B cell (primary cell): ENCODE results near the gene LRBA. TPM values are rescaled to one million over a fixed set of nuclear protein-coding genes. Genes with fewer than 3 reads are reported as not detected.

Experiments used
- ATAC-seq: fragments of 200-7000 bp; cut with Tn5 transposase; one replicate; pipeline ENCODE4 v1.10.0; 2021; ENCODE audit warnings: low read depth, mild to moderate bottlenecking, moderate number of reproducible peaks, moderate library complexity
- CTCF ChIA-PET: fragments of 350-600 bp; sonication (Branson Sonifier 250); formaldehyde crosslinking; loops from one replicate; lab custom pipeline; 2021; ENCODE audit warnings: antibody characterized with exemption, inconsistent platforms; lab: Charles Lee
- POLR2A ChIA-PET: fragments of 350-600 bp; sonication (Branson Sonifier 250); formaldehyde crosslinking; loops from one replicate; lab custom pipeline; 2021; ENCODE audit warnings: antibody characterized with exemption; lab: Charles Lee
- DNase-seq: peaks from one replicate; pipeline ENCODE4 v3.0.0; 2013
- H2AFZ ChIP-seq: 2 replicates; pipeline ENCODE4 v1.6.1; 2012; ENCODE audit warnings: mild to moderate bottlenecking, low read depth, low read length; ENCODE audit not compliant: insufficient read depth, poor library complexity, severe bottlenecking
- H3K27ac ChIP-seq, 2 donors: 1 replicate in 1 of 2; 2 replicates in 1 of 2; pipeline ENCODE4 v1.5.1; 2012 to 2013; ENCODE audit warnings: low read length in 2 of 2, mild to moderate bottlenecking in 2 of 2, moderate library complexity in 1 of 2
- H3K27me3 ChIP-seq, 4 experiments: fragments of 200-600 bp in 1 of 4; sonication (generic) in 1 of 4; replicated peaks in 1 of 4; 1 replicate in 2 of 4; 2 replicates in 2 of 4; pipeline versions ENCODE4 v1.6.1 to v1.7.0; 2013 to 2016; ENCODE audit warnings: low read length in 3 of 4, mild to moderate bottlenecking in 2 of 4, mixed read lengths in 1 of 4, moderate library complexity in 1 of 4; ENCODE audit not compliant: insufficient read depth in 4 of 4, control insufficient read depth in 3 of 4; ENCODE audit errors: control extremely low read depth in 1 of 4
- H3K36me3 ChIP-seq, 2 experiments: replicated peaks in 1 of 2; 1 replicate in 1 of 2; 2 replicates in 1 of 2; pipeline versions ENCODE4 v1.6.1 to v1.7.1; 2013; ENCODE audit warnings: low read length in 1 of 2; ENCODE audit not compliant: insufficient read depth in 2 of 2, control insufficient read depth in 1 of 2; ENCODE audit errors: control extremely low read depth in 1 of 2, extremely low read depth in 1 of 2
- H3K4me1 ChIP-seq, 2 donors: fragments of 200-600 bp in 1 of 2; sonication (generic) in 1 of 2; 1 replicate in 1 of 2; 2 replicates in 1 of 2; pipeline versions ENCODE4 v1.5.1 to v1.6.1; 2013 to 2017; ENCODE audit warnings: low read length in 2 of 2; ENCODE audit not compliant: control insufficient read depth in 2 of 2, insufficient read depth in 2 of 2
- H3K4me2 ChIP-seq: replicated peaks from 2 replicates; pipeline ENCODE3; 2012; ENCODE audit warnings: mild to moderate bottlenecking, low read depth, low read length; ENCODE audit not compliant: poor library complexity, severe bottlenecking
- H3K4me3 ChIP-seq, 5 experiments: fragments of 200-600 bp in 1 of 5; sonication (generic) in 1 of 5; 1 replicate in 3 of 5; 2 replicates in 2 of 5; pipeline versions ENCODE4 v1.5.1 to v1.7.0; 2011 to 2016; ENCODE audit warnings: low read length in 4 of 5, mild to moderate bottlenecking in 4 of 5, low read depth in 2 of 5, control low read depth in 1 of 5, moderate library complexity in 1 of 5; ENCODE audit not compliant: insufficient read depth in 1 of 5; ENCODE audit errors: control extremely low read depth in 1 of 5, extremely low read depth in 1 of 5
- H3K79me2 ChIP-seq: fragments of 200-600 bp; sonication (generic); one replicate; pipeline ENCODE4 v1.6.0; 2016; ENCODE audit warnings: low read length; ENCODE audit not compliant: control insufficient read depth, insufficient read depth
- H3K9ac ChIP-seq: fragments of 200-600 bp; sonication (generic); 2 replicates; pipeline ENCODE4 v1.6.1; 2017; ENCODE audit warnings: mild to moderate bottlenecking, low read length, moderate library complexity
- H3K9me3 ChIP-seq, 3 donors: one replicate each; pipeline versions ENCODE4 v1.6.1 to v1.7.1; 2013; ENCODE audit warnings: low read length in 2 of 3; ENCODE audit not compliant: control insufficient read depth in 2 of 3, insufficient read depth in 1 of 3; ENCODE audit errors: control extremely low read depth in 1 of 3
- H4K20me1 ChIP-seq: 2 replicates; pipeline ENCODE4 v1.6.0; 2012; ENCODE audit warnings: mild to moderate bottlenecking, low read length; ENCODE audit not compliant: insufficient read depth, control insufficient read depth, poor library complexity, severe bottlenecking
- H3K27ac Mint-ChIP-seq: one replicate; pipeline ENCODE4 v1.8.0; 2021; ENCODE audit warnings: mixed read lengths
- H3K27me3 Mint-ChIP-seq: one replicate; pipeline ENCODE4 v1.8.0; 2021; ENCODE audit warnings: mixed read lengths
- H3K4me1 Mint-ChIP-seq: one replicate; pipeline ENCODE4 v1.8.0; 2021; ENCODE audit warnings: mixed read lengths
- H3K4me3 Mint-ChIP-seq: one replicate; pipeline ENCODE4 v1.8.0; 2021; ENCODE audit warnings: mixed read lengths
- H3K9me3 Mint-ChIP-seq: one replicate; pipeline ENCODE4 v1.8.0; 2022; ENCODE audit warnings: mixed read lengths; ENCODE audit not compliant: insufficient read depth
- EZH2 ChIP-seq: IDR thresholded peaks from 2 replicates; pipeline ENCODE4 v1.6.1; 2012; ENCODE audit warnings: borderline replicate concordance, low read depth, mild to moderate bottlenecking, moderate library complexity, low read length; ENCODE audit not compliant: insufficient read depth, poor library complexity, severe bottlenecking
- WGBS: methylation state at CpG from one replicate; pipeline ENCODE4 v1.1.5; 2013; ENCODE audit warnings: missing lambda C conversion rate; ENCODE audit not compliant: insufficient coverage; 5-methylcytosine and 5-hydroxymethylcytosine counted together
- intact Hi-C: fragments of 100-400 bp; cut with micrococcal nuclease; formaldehyde crosslinking; loops from one replicate; pipeline ENCODE4 v1.10.0; 2022
- polyA plus RNA-seq: library from polyadenylated mRNA; depleted of rRNA; stranded (reverse); fragments of >200 nt; gene quantifications from 2 replicates; pipeline ENCODE4 v1.2.3, GENCODE V29; 2012
- total RNA-seq, 2 donors: library from RNA; stranded (reverse); fragments of 120-200 nt in 1 of 2; gene quantifications; 1 replicate in 1 of 2; 2 replicates in 1 of 2; pipeline versions ENCODE4 v1.2.3 to v1.2.4, GENCODE V29; 2013 to 2022
- TF ChIP-seq, protein P1 (sequence below): fragments of 200-600 bp; IDR thresholded peaks from one replicate; pipeline ENCODE4 v1.8.0; 2022; ENCODE audit warnings: antibody characterized with exemption, mild to moderate bottlenecking

LRBA gene
- total and polyA plus RNA-seq, 2 donors (not counting 1 experiment from before 2014, with no cell fraction given), result 17.5 to 86.7 TPM

DNA sequence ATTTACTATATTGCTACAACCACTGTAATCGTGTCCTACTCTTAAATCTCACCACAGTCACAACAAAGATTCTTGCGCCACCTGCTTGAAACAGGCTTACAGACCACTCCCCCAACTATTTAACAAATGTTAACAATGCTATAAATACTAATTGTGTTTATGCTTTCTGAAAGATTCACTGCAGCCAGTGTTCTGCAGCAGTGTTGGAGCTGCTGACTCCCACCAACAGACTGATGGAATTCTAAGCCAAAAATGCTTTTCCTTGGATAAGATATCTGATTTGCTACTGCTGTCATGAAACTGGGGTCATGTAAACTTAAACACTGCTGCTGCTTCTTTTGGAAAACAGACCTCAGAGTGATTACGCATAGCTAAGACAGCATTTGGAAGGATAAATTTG is 677.4 kb downstream of the LRBA start:
- Histone ChIP-seq H3K79me2 (no peaks in the 10 kb centered on the region), H3K4me1 (no peaks in the 10 kb centered on the region), H3K27ac (no peak overlapping the region), H3K4me2 (no peak overlapping the region), H3K9ac (no peak overlapping the region), H3K9me3 (peaks cover 0 to 3% (median 0%) of the 10 kb centered on the region in 3 donors), H2AFZ (no peak overlapping the region), H3K4me3 (no peak overlapping the region), H3K27me3 (no peaks in the 10 kb centered on the region), H4K20me1 (no peaks in the 10 kb centered on the region), H3K36me3 (peaks cover 0 to 10% of the 10 kb centered on the region in 2 experiments)
- ATAC-seq (no peak), DNase-seq (no peak)
- CTCF ChIA-PET, result no interaction called here
- no peaks in the 10 kb centered on the region for H3K27me3 Mint-ChIP-seq
- intact Hi-C loops, result no loop called here
- WGBS, result 100% methylated on average over 1 of the region's 3 CpGs
- H3K27ac Mint-ChIP-seq, result no peak overlapping the region
- TF ChIP-seq, protein P1, sequence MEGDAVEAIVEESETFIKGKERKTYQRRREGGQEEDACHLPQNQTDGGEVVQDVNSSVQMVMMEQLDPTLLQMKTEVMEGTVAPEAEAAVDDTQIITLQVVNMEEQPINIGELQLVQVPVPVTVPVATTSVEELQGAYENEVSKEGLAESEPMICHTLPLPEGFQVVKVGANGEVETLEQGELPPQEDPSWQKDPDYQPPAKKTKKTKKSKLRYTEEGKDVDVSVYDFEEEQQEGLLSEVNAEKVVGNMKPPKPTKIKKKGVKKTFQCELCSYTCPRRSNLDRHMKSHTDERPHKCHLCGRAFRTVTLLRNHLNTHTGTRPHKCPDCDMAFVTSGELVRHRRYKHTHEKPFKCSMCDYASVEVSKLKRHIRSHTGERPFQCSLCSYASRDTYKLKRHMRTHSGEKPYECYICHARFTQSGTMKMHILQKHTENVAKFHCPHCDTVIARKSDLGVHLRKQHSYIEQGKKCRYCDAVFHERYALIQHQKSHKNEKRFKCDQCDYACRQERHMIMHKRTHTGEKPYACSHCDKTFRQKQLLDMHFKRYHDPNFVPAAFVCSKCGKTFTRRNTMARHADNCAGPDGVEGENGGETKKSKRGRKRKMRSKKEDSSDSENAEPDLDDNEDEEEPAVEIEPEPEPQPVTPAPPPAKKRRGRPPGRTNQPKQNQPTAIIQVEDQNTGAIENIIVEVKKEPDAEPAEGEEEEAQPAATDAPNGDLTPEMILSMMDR, result no peak
- no peak for TF ChIP-seq EZH2
- POLR2A ChIA-PET, result no interaction called here
- H3K4me1 Mint-ChIP-seq, result no peaks in the 10 kb centered on the region
- H3K4me3 Mint-ChIP-seq, result no peak overlapping the region
- H3K9me3 Mint-ChIP-seq, result no peaks in the 10 kb centered on the region

DNA sequence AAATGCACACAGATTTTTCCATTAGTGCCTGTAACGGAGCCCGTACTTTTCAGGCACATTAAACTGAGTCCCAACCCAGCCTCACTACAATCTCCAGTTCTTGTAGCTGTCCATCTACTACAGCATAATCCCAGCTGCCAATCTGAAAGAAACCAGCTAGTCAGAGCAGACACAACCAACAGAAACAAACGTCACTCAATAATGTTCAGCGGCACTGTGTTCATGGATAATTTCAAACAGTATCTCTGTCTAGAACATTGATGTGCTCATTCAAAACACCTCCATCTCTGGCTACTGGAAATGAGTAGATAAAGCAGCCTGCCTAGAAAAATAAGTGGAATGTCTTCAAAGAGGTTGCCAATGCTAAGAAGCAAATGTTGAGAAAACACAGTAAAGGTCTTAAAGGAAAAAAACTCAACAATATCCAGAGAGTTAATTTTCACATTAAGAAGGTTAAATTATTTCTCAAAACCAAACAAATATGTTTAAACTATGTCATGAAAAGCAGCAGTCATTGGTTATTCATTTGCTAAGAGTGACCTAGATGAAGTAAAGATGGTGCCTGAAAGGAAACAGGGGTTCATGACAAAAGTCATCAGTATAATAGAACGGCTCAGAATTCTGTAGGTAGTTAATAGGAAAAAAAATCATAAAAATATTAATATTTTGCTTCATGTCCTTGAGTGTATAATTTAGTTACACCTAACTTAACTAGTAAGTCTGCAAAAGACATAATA is 678.2 kb downstream of the LRBA start:
- Mint-ChIP-seq H3K9me3 (no peaks in the 10 kb centered on the region), H3K4me3 (no peak overlapping the region), H3K4me1 (no peaks in the 10 kb centered on the region), H3K27me3 (no peaks in the 10 kb centered on the region), H3K27ac (no peak overlapping the region)
- intact Hi-C loops, result no loop called here
- Histone ChIP-seq H3K4me2 (no peak overlapping the region), H3K27me3 (no peaks in the 10 kb centered on the region), H3K4me1 (no peaks in the 10 kb centered on the region), H3K4me3 (no peak overlapping the region), H3K79me2 (no peaks in the 10 kb centered on the region), H3K9ac (no peak overlapping the region), H4K20me1 (no peaks in the 10 kb centered on the region), H3K27ac (no peak overlapping the region), H3K36me3 (peaks cover 0 to 10% of the 10 kb centered on the region in 2 experiments), H2AFZ (no peak overlapping the region), H3K9me3 (peaks cover 0 to 3% (median 0%) of the 10 kb centered on the region in 3 donors)
- ChIA-PET CTCF (no interaction called here), POLR2A (no interaction called here)
- DNase-seq (no peak), ATAC-seq (no peak)
- WGBS, result 100% methylated on average over 2 of the region's 5 CpGs
- no peak for TF ChIP-seq EZH2
- TF ChIP-seq, protein P1, result no peak
